ENCODE results near the gene HEPN1. TPM values are rescaled to one million over a fixed set of nuclear protein-coding genes. Genes with fewer than 3 reads are reported as not detected.

The HEPN1 gene
- total RNA-seq, 1 donor from 2014 or later = not detected

- no peaks in the 10 kb centered on the region for H3K9me3 Mint-ChIP-seq
- no peak overlapping the region for H3K27ac Mint-ChIP-seq
- peaks cover 34% of the 10 kb centered on the region for H3K27me3 Mint-ChIP-seq (ENCODE audit: insufficient read depth)
- H3K4me3 Mint-ChIP-seq = peak overlapping the region; percentile 81
- H3K4me1 Mint-ChIP-seq (ENCODE audit: low read depth) = peaks cover 12% of the 10 kb centered on the region
- intact Hi-C loops (cut with micrococcal nuclease) = loop anchor here (2.0 to 10.0 kb wide), 2 partner anchors 77 to 267 kb away; partner anchors contain the start of gene MSANTD2
- DNase-seq (ENCODE audit: low spot score) = no peak
- H3K36me3 Mint-ChIP-seq (ENCODE audit: low read depth) = no peaks in the 10 kb centered on the region
Measured at GRCh38 chr11:124877910-124878758, 40.9 kb upstream of the HEPN1 start.

DNA sequence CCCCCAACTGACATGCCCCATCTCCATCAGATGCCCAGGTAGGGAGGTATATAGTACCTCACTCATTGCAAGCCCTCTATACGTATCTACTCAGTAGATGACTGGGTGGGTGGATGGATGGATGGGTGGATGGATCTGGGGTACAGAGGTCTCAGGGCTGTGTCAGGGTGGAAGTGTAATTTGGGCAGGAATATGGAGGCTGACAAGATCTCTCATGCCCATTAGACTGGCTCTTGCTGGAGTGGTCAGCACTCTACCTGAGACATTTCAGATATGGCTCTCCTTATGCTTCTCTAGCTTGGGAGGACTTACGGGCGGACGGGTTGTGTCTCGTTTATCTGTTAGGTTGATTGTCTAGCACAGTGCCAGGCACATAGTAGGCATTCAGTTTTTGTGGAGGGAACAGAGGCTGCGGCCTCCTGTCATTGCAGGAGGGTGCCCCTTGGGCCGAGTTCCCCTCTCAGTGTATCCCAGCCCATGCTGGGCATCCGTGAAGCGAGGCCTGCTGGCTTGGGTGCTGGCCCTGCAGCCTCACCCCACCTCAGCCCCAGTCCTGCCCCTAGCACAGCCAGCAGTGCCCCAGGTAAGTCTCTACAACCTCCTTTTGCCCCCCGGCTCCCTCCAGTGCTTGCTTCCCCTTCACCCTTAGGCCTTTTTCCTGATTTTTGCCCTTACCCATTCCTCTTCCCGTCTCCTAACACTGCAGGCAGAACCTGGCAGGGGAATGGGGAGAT, 40.1 kb upstream of the HEPN1 start:
- H3K4me3 Mint-ChIP-seq = no peak overlapping the region
- peaks cover 26% of the 10 kb centered on the region for H3K27me3 Mint-ChIP-seq (ENCODE audit: insufficient read depth)
- no peak for DNase-seq (ENCODE audit: low spot score)
- H3K27ac Mint-ChIP-seq = no peak overlapping the region
- H3K36me3 Mint-ChIP-seq (ENCODE audit: low read depth) = no peaks in the 10 kb centered on the region
- no peaks in the 10 kb centered on the region for H3K9me3 Mint-ChIP-seq
- intact Hi-C loops (cut with micrococcal nuclease) = loop anchor here (10.0 kb wide), 1 partner anchor 266 kb away; no protein-coding TSS in a partner anchor
- H3K4me1 Mint-ChIP-seq (ENCODE audit: low read depth) = peaks cover 12% of the 10 kb centered on the region

DNA sequence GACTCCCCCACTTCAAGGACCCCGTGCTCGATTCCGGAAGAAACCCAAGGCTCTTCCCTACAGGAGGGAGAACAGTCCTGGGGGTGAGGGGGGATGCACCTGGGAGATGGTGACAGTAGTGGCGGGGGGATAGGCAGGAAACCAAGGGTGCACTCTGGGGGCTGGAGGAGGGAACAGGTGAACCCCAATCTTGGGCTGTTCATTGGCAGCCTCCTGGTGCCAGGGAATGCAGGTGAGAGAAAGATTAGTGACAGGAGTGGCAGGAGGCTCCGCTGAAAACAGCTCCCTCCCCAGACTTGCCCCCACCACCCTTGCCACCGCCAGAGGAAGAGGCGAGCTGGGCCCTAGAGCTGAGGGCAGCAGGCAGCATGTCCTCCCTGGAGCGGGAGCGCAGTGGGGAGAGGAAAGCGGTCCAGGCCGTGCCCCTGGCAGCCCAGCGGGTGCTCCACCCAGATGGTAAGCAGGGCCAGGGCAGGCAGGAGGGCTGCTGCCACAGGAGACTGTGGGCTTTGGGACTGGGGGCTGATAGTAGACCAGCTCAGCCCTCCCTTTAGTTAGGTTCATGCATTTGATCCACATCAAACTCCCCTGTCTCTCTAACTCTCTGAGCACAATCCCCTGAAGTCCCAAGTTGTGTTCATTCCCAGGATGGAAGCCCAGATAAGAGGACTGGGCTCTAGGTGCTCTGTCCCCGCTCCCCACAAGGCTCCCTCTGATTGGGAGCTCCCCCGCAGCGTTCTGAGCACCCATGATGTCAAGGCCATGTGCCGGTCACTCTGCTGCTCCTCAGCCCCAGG, 39.4 kb upstream of the HEPN1 start:
- DNase-seq (ENCODE audit: low spot score) = no peak
- intact Hi-C loops (cut with micrococcal nuclease) = loop anchor here (10.0 kb wide), 1 partner anchor 265 kb away; no protein-coding TSS in a partner anchor
- Mint-ChIP-seq H3K27ac (no peak overlapping the region), H3K27me3 (ENCODE audit: insufficient read depth) (peaks cover 18% of the 10 kb centered on the region), H3K9me3 (no peaks in the 10 kb centered on the region), H3K4me3 (no peak overlapping the region), H3K36me3 (ENCODE audit: low read depth) (no peaks in the 10 kb centered on the region), H3K4me1 (ENCODE audit: low read depth) (peaks cover 12% of the 10 kb centered on the region)

- no peaks in the 10 kb centered on the region for H3K9me3 Mint-ChIP-seq
- H3K27me3 Mint-ChIP-seq (ENCODE audit: insufficient read depth) = peaks cover 13% of the 10 kb centered on the region
- no peak for DNase-seq (ENCODE audit: low spot score)
- intact Hi-C loops (cut with micrococcal nuclease) = no loop called here
- no peak overlapping the region for H3K4me3 Mint-ChIP-seq
- no peaks in the 10 kb centered on the region for H3K36me3 Mint-ChIP-seq (ENCODE audit: low read depth)
- no peak overlapping the region for H3K27ac Mint-ChIP-seq
- H3K4me1 Mint-ChIP-seq (ENCODE audit: low read depth) = peaks cover 12% of the 10 kb centered on the region
Measured at GRCh38 chr11:124880290-124880611, 38.8 kb upstream of the HEPN1 start.

GRCh38 chr11:124880958-124881357, 38.1 kb upstream of the HEPN1 start:
- Mint-ChIP-seq H3K4me3 (no peak overlapping the region), H3K36me3 (ENCODE audit: low read depth) (no peaks in the 10 kb centered on the region), H3K4me1 (ENCODE audit: low read depth) (peaks cover 12% of the 10 kb centered on the region), H3K27ac (no peak overlapping the region), H3K27me3 (ENCODE audit: insufficient read depth) (peaks cover 9% of the 10 kb centered on the region), H3K9me3 (no peaks in the 10 kb centered on the region)
- DNase-seq (ENCODE audit: low spot score) = no peak
- intact Hi-C loops (cut with micrococcal nuclease) = no loop called here

- Mint-ChIP-seq H3K4me1 (ENCODE audit: low read depth) (peaks cover 1% of the 10 kb centered on the region), H3K27ac (no peak overlapping the region), H3K4me3 (no peak overlapping the region), H3K27me3 (ENCODE audit: insufficient read depth) (peaks cover 9% of the 10 kb centered on the region), H3K9me3 (no peaks in the 10 kb centered on the region), H3K36me3 (ENCODE audit: low read depth) (no peaks in the 10 kb centered on the region)
- DNase-seq (ENCODE audit: low spot score) = no peak
- intact Hi-C loops (cut with micrococcal nuclease) = no loop called here
Measured at GRCh38 chr11:124882339-124883071, 36.5 kb upstream of the HEPN1 start.

DNA sequence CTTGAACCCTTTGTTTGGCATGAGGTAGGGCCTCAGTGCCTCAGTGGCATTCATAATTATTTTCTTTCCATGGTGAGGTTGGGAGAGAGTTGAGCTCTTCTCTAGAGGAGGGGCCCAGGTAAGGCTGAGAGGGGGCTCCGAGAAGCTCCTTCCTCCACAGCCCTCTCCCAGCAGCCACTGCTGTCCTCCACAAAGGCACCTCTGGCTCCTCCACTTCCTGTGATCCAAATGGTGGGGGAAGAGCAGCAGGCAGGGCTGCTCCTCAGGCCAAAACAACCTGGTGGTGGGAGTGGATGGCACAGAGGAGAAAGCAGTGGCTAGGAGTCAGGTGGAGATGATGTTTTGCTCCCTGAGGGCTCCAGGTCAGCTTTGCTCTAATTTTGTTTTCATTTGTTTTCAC, 34.7 kb upstream of the HEPN1 start:
- peaks cover 9% of the 10 kb centered on the region for H3K27me3 Mint-ChIP-seq (ENCODE audit: insufficient read depth)
- no peaks in the 10 kb centered on the region for H3K36me3 Mint-ChIP-seq (ENCODE audit: low read depth)
- no peak for DNase-seq (ENCODE audit: low spot score)
- H3K4me1 Mint-ChIP-seq (ENCODE audit: low read depth) = no peaks in the 10 kb centered on the region
- no peak overlapping the region for H3K4me3 Mint-ChIP-seq
- no peaks in the 10 kb centered on the region for H3K9me3 Mint-ChIP-seq
- no peak overlapping the region for H3K27ac Mint-ChIP-seq
- intact Hi-C loops (cut with micrococcal nuclease) = no loop called here

- intact Hi-C loops (cut with micrococcal nuclease) = no loop called here
- Mint-ChIP-seq H3K4me1 (ENCODE audit: low read depth) (no peaks in the 10 kb centered on the region), H3K9me3 (no peaks in the 10 kb centered on the region), H3K27me3 (ENCODE audit: insufficient read depth) (peaks cover 8% of the 10 kb centered on the region), H3K27ac (no peak overlapping the region), H3K4me3 (no peak overlapping the region), H3K36me3 (ENCODE audit: low read depth) (no peaks in the 10 kb centered on the region)
- DNase-seq (ENCODE audit: low spot score) = no peak
Measured at GRCh38 chr11:124884869-124885479, 34.1 kb upstream of the HEPN1 start.

GRCh38 chr11:124886476-124886875, 32.6 kb upstream of the HEPN1 start:
- intact Hi-C loops (cut with micrococcal nuclease) = no loop called here
- no peaks in the 10 kb centered on the region for H3K9me3 Mint-ChIP-seq
- H3K36me3 Mint-ChIP-seq (ENCODE audit: low read depth) = no peaks in the 10 kb centered on the region
- no peaks in the 10 kb centered on the region for H3K4me1 Mint-ChIP-seq (ENCODE audit: low read depth)
- no peak overlapping the region for H3K4me3 Mint-ChIP-seq
- H3K27ac Mint-ChIP-seq = no peak overlapping the region
- H3K27me3 Mint-ChIP-seq (ENCODE audit: insufficient read depth) = peaks cover 11% of the 10 kb centered on the region
- DNase-seq (ENCODE audit: low spot score) = no peak

GRCh38 chr11:124886978-124887666, 31.9 kb upstream of the HEPN1 start:
- Mint-ChIP-seq H3K27ac (no peak overlapping the region), H3K36me3 (ENCODE audit: low read depth) (no peaks in the 10 kb centered on the region), H3K27me3 (ENCODE audit: insufficient read depth) (peaks cover 11% of the 10 kb centered on the region), H3K4me1 (ENCODE audit: low read depth) (no peaks in the 10 kb centered on the region), H3K9me3 (no peaks in the 10 kb centered on the region), H3K4me3 (no peak overlapping the region)
- intact Hi-C loops (cut with micrococcal nuclease) = no loop called here
- no peak for DNase-seq (ENCODE audit: low spot score)

- intact Hi-C loops (cut with micrococcal nuclease) = no loop called here
- Mint-ChIP-seq H3K27me3 (ENCODE audit: insufficient read depth) (peaks cover 11% of the 10 kb centered on the region), H3K9me3 (no peaks in the 10 kb centered on the region), H3K4me3 (no peak overlapping the region), H3K36me3 (ENCODE audit: low read depth) (no peaks in the 10 kb centered on the region), H3K27ac (no peak overlapping the region), H3K4me1 (ENCODE audit: low read depth) (no peaks in the 10 kb centered on the region)
- no peak for DNase-seq (ENCODE audit: low spot score)
Measured at GRCh38 chr11:124887667-124888013, 31.4 kb upstream of the HEPN1 start.
